Measurements from ENCODE around the gene PAK1IP1.
"Not testable (repeated sequence)": the region's sequence is repeated elsewhere in the genome, so short reads cannot be mapped to it uniquely, and the experiment has no call there.

Gene PAK1IP1

DNA sequence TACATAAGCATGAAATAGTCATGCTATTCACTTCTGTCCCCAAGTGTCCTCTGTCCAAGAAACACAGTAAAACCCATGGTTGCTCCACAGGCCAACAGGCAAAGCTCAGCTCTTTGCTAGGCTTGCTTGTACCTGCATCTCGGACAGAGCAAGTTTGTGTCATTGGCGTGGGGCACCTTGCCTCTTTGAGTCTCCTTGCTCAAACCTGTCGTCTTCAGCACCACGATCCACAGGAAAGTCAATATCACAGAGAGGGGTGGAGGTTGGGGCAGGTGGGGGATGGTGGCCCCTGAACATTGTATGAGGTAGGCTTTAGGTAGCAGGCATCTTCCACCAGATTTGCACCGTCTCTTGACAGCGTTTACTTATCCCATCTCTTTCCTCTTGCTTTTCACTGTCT, 48.7 kb downstream of the PAK1IP1 start:
- DNase-seq (ENCODE audit: low spot score), result no peak

DNA sequence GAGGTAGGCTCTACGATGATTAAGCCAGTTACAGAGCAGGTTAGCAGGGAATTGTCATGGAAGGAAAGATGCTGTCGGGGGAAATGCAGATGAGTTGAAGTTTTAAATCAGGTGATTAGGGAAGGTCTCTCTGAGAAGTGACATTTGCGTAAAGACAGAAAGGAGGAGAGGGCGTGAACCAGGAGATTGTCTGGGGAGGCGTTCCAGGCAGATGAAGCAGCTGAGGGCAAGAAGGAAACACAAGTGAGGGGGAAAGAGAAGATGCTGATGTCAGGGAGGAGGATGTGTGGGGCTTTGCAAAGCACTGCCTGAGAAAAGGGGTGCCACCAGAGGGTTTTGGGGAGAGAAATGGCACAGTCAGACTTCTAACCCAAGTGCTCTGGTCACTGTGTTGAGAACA, 50.3 kb downstream of the PAK1IP1 start:
- DNase-seq (ENCODE audit: low spot score), result no peak

DNA sequence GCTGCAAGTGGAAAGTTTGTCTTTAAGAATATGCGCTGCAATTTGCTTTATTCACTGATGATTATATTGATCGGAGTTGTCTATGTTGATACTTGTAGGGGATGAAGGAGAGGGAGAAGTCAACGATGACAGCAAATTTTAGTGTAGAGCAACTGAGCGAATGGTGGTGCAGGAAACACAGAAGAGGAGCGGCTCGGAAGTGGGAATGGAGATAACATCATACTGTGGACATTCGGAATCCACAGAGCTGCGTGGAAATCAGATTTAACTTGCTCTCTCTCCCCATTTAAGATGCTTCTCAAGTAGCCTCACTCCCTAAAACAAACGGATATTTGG, 52.1 kb downstream of the PAK1IP1 start:
- no peak for DNase-seq (ENCODE audit: low spot score)

DNA sequence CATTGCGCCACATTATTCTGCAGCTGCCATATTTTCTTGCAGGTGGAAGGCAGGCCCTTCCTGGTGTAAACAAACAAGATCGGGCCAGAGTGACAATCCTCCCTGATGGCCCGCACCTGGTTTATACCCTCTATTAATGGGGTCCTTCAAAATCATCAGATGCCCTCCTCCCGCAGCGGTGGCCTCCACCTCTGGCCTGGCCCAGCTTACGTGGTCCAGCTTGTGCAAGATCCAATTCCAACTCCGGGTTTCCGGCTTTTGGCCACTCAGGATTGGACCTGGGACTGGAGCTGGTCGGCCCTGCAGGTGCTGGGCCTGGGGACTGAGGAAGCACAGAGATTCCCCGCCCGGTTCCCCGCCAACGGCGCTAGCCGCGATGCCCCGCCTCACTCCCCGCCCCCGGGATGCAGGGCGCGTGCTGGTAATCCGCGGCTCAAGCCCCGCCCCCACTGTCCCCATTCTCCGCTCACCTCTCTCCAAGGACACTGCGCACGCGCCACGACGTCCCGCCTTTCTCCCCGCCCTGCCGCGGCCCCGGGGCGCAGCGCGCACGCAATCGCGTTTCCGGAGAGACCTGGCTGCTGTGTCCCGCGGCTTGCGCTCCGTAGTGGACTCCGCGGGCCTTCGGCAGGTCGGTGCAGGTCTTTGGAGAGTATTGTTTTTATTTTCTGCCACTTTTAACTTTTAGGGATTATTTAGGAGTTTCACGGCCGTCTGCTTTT, 52.6 kb downstream of the PAK1IP1 start, which contains the start of gene TMEM14B:
TMEM14B (plus strand) TSS at position 555 of the 722 bp plus-strand sequence. CDS start 1,441 bp downstream, outside the sequence.
- peak; percentile 100 for DNase-seq (ENCODE audit: low spot score)

DNA sequence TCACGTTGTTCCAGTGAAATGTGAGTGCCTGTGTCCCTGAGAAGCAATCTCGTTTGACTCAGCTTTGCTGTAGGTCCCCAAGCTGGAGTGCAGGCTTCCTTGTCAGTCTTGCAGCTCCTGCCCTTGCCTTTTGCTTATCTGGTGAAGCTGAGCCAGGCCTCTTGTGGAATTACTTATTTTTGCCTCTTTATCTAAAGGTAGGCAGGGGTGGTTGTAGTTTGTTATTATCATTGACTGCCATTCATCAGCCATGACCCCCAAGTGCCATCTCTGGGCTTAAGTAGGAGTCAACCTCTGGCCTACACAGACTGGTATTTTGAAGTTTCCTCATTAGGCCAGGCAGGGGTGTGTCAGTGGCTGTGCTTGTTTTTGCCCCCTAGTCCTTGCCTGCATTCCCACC, 55.0 kb downstream of the PAK1IP1 start:
- DNase-seq (ENCODE audit: low spot score), result no peak

DNA sequence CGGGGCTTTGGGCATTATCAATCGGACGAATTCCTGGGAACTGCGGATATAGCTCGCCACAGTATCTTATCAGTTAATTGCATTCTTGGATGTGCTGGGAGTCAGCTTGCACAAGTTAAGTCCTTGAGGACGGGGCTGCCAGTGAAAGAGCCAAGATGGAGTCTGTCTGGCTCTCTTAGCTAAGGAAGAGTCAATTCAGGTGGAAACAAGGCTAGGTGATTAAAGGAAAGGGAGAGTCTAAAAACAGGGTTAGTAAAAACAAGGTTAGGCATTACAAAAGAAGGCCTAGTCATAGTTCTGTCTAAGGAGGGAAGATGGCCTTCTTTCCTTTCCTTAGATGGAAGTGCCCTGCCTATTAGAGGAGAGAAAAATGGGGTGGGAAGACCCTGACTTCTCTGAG, 55.8 kb downstream of the PAK1IP1 start:
- not testable (repeated sequence) for DNase-seq (ENCODE audit: low spot score)

DNA sequence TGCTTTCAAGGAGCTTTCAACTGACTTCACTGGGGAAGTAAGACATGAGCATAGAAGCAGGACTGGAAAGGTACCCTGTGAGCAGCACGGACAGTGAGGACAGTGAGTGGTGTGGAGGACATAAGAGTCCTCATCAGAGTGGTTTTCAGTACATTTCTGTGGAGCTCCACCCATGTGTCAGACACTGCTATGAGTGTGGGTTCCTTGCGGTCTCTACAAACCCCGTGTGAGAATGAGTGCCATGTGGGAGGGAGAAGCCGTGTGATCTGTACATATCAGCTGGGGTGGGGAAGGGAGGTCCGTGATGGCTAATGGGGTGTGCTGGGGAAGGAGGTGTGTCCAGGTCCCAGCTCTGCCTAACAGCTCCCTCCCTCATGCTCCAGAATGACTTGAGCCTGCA, 57.0 kb downstream of the PAK1IP1 start:
- not testable (repeated sequence) for DNase-seq (ENCODE audit: low spot score)

DNA sequence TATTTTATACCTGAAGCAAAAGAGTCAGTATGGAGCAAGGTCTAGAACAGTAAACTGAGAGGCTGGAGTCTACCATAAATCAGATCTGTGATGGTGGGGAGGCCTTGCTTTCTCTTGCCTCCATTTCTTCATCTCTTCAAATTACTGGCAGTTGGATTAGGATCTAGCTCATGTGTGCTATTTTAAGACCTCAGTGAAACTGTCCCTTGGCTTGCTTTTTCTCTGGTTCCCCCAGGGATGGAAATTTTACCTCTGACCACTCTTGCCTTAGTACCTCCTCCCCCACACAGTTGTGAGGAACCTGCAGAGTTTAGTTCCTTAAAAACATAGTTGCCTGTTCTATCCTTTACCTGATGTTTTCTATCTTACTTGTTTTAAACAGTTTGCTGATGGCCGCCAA, 61.3 kb downstream of the PAK1IP1 start:
- no peak for DNase-seq (ENCODE audit: low spot score)
